Thyroid gland (tissue), 4 donors: ENCODE data around the gene DYRK1A. TPM values are rescaled to one million over a fixed set of nuclear protein-coding genes. Genes with fewer than 3 reads are reported as not detected.

Experiments
- DNase-seq, 2 donors: peaks; one replicate each; pipeline ENCODE4 v3.0.0-alpha.2; 2019
- H3K27ac ChIP-seq, 3 donors: fragments of 200-600 bp; sonication (generic); 1 replicate in 2 of 3; 2 replicates in 1 of 3; pipeline ENCODE4 v1.5.1; 2016 to 2019; ENCODE audit warnings: mild to moderate bottlenecking in 1 of 3, moderate library complexity in 1 of 3
- H3K27me3 ChIP-seq: fragments of 200-600 bp; sonication (generic); one replicate; pipeline ENCODE4 v1.5.1; 2019
- H3K36me3 ChIP-seq, 2 donors: fragments of 200-600 bp; sonication (generic); one replicate each; pipeline ENCODE4 v1.5.1; 2016 to 2019
- H3K4me1 ChIP-seq, 2 donors: fragments of 200-600 bp; sonication (generic); one replicate each; pipeline ENCODE4 v1.5.1; 2017 to 2019
- H3K4me3 ChIP-seq, 3 donors: fragments of 200-600 bp; sonication (generic); replicated peaks in 1 of 3; 1 replicate in 2 of 3; 2 replicates in 1 of 3; pipeline ENCODE4 v1.5.1; 2016; ENCODE audit warnings: mild to moderate bottlenecking in 1 of 3
- H3K9me3 ChIP-seq: fragments of 200-600 bp; sonication (generic); one replicate; pipeline ENCODE4 v1.5.1; 2017
- CTCF ChIP-seq, 6 experiments: fragments of 200-600 bp in 3 of 6; fragments of 450-650 bp in 3 of 6; sonication (generic) in 3 of 6; IDR thresholded peaks; one replicate each; pipeline ENCODE4 v1.5.1; 2016 to 2019; ENCODE audit warnings: antibody characterized with exemption in 6 of 6, mild to moderate bottlenecking in 2 of 6, inconsistent platforms in 1 of 6, moderate library complexity in 1 of 6
- POLR2A ChIP-seq, 2 donors: fragments of 450-650 bp; IDR thresholded peaks; one replicate each; pipeline ENCODE4 v1.6.1; 2017; ENCODE audit warnings: antibody characterized with exemption in 2 of 2, mild to moderate bottlenecking in 2 of 2, moderate library complexity in 1 of 2
- WGBS, 2 donors: methylation state at CpG; one replicate each; pipeline ENCODE4 v1.1.5; 2017; 5-methylcytosine and 5-hydroxymethylcytosine counted together
- intact Hi-C: fragments of 100-400 bp; cut with DNase I; formaldehyde crosslinking; loops from one replicate; pipeline ENCODE4 v1.15.1; 2023
- total RNA-seq, 4 donors: library from RNA; depleted of rRNA; stranded (reverse); fragments of >200 nt; gene quantifications; one replicate each; pipeline ENCODE4 v1.2.3, GENCODE V29; 2016

The DYRK1A gene
- total RNA-seq, 4 donors from 2014 or later: 104 to 299 (median 116) TPM

DNA sequence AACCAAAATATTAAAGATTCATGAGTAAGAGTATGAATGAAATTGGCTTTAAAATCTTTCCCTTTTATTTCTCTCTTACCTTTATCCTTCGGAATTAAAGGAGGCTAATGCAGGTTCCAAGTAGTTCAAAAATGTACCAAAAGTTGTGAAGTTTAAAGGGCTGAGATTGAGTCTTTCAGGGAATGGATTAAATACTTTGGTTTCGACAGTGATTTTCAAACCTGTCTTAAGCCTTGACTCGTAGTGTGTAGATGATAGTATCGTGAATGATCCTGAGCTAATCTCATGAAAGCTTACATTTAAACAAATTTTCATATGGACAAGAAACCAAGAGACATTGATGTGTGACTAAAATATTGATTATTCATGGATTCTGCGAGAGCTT lies 66.9 kb downstream of the DYRK1A start:
- intact Hi-C loops: no loop called here
- Histone ChIP-seq H3K27ac (no peak overlapping the region), H3K4me3 (no peak overlapping the region), H3K36me3 (no peaks in the 10 kb centered on the region), H3K27me3 (no peaks in the 10 kb centered on the region), H3K9me3 (no peaks in the 10 kb centered on the region), H3K4me1 (peaks cover 31 to 39% of the 10 kb centered on the region in 2 donors)
- no peak for TF ChIP-seq CTCF (IDR thresholded peaks at IDR 0.05)
- no peak for DNase-seq
- WGBS, 2 donors: 95 to 97% methylated on average over 5 of the region's 5 CpGs

GRCh38 chr21:37435120-37435519 lies 68.5 kb downstream of the DYRK1A start:
- Histone ChIP-seq H3K27me3 (no peaks in the 10 kb centered on the region), H3K36me3 (no peaks in the 10 kb centered on the region), H3K9me3 (no peaks in the 10 kb centered on the region), H3K4me1 (peaks cover 31 to 39% of the 10 kb centered on the region in 2 donors), H3K27ac (no peak overlapping the region), H3K4me3 (no peak overlapping the region)
- TF ChIP-seq POLR2A (IDR thresholded peaks at IDR 0.05) (no peak), CTCF (IDR thresholded peaks at IDR 0.05) (no peak)
- WGBS, 2 donors: 27 to 55% methylated on average over 6 of the region's 6 CpGs
- DNase-seq: peak in 1 of 2 donors; percentile 25
- intact Hi-C loops: no loop called here

GRCh38 chr21:37435711-37436110 lies 69.1 kb downstream of the DYRK1A start:
- WGBS, 2 donors: 55 to 66% methylated on average over 3 of the region's 3 CpGs
- H3K36me3 ChIP-seq: no peaks in the 10 kb centered on the region
- H3K4me3 ChIP-seq: no peak overlapping the region
- peaks cover 26 to 34% of the 10 kb centered on the region in 2 donors for H3K4me1 ChIP-seq
- H3K27ac ChIP-seq: no peak overlapping the region
- DNase-seq: no peak
- H3K9me3 ChIP-seq: no peaks in the 10 kb centered on the region
- H3K27me3 ChIP-seq: no peaks in the 10 kb centered on the region
- TF ChIP-seq POLR2A (IDR thresholded peaks at IDR 0.05) (no peak), CTCF (IDR thresholded peaks at IDR 0.05) (no peak)
- intact Hi-C loops: no loop called here

DNA sequence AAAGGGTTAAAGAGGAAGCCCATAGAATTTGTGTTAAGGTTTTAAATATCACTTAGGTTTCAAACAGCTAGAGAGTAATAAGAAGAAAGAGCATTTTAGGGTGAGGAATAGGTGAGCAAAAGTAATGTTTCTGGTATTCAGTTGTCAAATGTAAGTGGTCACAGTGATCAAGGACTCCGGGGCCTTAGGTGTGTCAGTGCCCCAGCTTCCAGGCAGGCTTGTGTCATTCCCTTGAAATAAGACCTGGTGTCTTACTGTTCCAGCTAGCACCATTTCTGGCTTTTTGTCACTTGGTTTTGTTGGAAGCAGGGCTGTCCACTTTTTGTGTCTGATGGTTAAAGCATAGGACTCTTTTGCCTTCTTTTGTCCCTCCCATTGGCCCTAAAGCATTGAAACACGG lies 69.6 kb downstream of the DYRK1A start:
- H3K9me3 ChIP-seq: no peaks in the 10 kb centered on the region
- TF ChIP-seq POLR2A (IDR thresholded peaks at IDR 0.05): no peak
- no peak for TF ChIP-seq CTCF (IDR thresholded peaks at IDR 0.05)
- H3K4me3 ChIP-seq: no peak overlapping the region
- H3K4me1 ChIP-seq: peaks cover 22 to 29% of the 10 kb centered on the region in 2 donors
- no peaks in the 10 kb centered on the region for H3K36me3 ChIP-seq
- intact Hi-C loops: no loop called here
- DNase-seq: no peak
- 73 to 84% methylated on average over 2 of the region's 2 CpGs for WGBS, 2 donors
- no peak overlapping the region for H3K27ac ChIP-seq
- H3K27me3 ChIP-seq: no peaks in the 10 kb centered on the region

DNA sequence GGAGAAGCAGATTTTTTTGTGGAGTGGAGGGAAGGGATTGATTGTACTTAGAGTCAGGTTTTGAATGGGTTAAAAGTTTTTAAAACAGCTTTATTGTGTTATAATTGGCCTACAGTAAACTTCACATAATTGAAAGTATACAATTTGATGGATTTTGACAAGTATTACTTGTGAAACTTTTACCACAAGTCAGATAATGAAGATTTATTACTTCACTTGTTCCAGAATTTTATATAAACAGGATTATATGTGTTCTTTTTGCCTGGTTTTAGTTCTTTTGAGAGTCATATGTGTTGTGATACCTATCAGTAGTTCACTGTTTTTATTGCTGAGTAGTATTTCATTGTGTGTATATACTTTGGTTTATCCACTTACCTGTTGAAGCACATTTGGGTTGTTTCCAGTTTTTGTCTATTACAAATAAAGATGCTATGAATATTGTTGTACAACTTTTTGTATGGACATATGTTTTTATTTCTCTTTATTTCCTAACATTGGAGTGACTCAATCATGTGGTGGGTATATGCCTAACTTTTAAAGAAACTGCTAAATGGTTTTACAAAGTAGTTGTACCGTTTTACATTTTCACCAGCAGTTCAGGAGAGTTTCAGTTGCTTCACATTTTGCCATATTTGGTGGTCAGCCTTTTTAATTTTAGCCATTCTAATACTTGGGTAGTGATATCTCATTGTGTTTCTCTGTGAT lies 71.0 kb downstream of the DYRK1A start:
- 68 to 75% methylated on average over 1 of the region's 1 CpG for WGBS, 2 donors
- peaks cover 15 to 29% of the 10 kb centered on the region in 2 donors for H3K4me1 ChIP-seq
- no peaks in the 10 kb centered on the region for H3K36me3 ChIP-seq
- no peak overlapping the region for H3K27ac ChIP-seq
- no peaks in the 10 kb centered on the region for H3K27me3 ChIP-seq
- intact Hi-C loops: no loop called here
- no peak for DNase-seq
- no peak overlapping the region for H3K4me3 ChIP-seq
- TF ChIP-seq CTCF (IDR thresholded peaks at IDR 0.05): no peak
- no peak for TF ChIP-seq POLR2A (IDR thresholded peaks at IDR 0.05)
- H3K9me3 ChIP-seq: no peaks in the 10 kb centered on the region
